GM10248 (cell line): ENCODE data around the gene KCNJ10.

Source experiments
- CTCF ChIA-PET: fragments of 300-600 bp; sonication (Branson Sonifier 250); formaldehyde crosslinking; extraction: SDS; loops from one replicate; lab custom pipeline; 2021; ENCODE audit warnings: antibody characterized with exemption; lab: Yijun Ruan, JAX
- POLR2A ChIA-PET: fragments of 350-650 bp; sonication (Branson Sonifier 250); formaldehyde crosslinking; extraction: SDS; loops from one replicate; lab custom pipeline; 2020; ENCODE audit warnings: antibody characterized with exemption; lab: Yijun Ruan, JAX
- DNase-seq: peaks from one replicate; pipeline ENCODE4 v3.0.0; 2012; ENCODE audit errors: extremely low spot score
- CTCF ChIP-seq: IDR thresholded peaks from 2 replicates; pipeline ENCODE4 v1.5.1; 2012; ENCODE audit warnings: mild to moderate bottlenecking, low read depth; ENCODE audit errors: extremely low read depth, missing control alignments, control extremely low read depth

Gene KCNJ10

GRCh38 chr1:160006312-160006940 is 63.5 kb downstream of the KCNJ10 start:
- DNase-seq: peak; percentile 81
- TF ChIP-seq CTCF: peak; percentile 97
- ChIA-PET POLR2A (no interaction called here), CTCF (interaction anchor here (0.8 to 11.3 kb wide), 48 partner anchors 8 to 874 kb away, joined by 3 to 232 read pairs (median 8); partner anchors contain the start of genes DUSP23, FCRL6, PIGM and SLAMF9)

- TF ChIP-seq CTCF: no peak
- ChIA-PET CTCF (interaction anchor here (1.1 to 11.3 kb wide), 20 partner anchors 8 to 228 kb away, joined by 3 to 232 read pairs (median 9); partner anchors contain the start of genes FCRL6 and TAGLN2), POLR2A (no interaction called here)
- DNase-seq: no peak
These were observed 64.9 kb downstream of the KCNJ10 start for GRCh38 chr1:160005070-160005469.

GRCh38 chr1:160004425-160004824 is 65.5 kb downstream of the KCNJ10 start:
- no peak for TF ChIP-seq CTCF
- CTCF ChIA-PET: interaction anchor here (1.5 to 11.3 kb wide), 9 partner anchors 11 to 208 kb away, joined by 3 to 232 read pairs (median 25); partner anchors contain the start of gene FCRL6
- POLR2A ChIA-PET: no interaction called here
- no peak for DNase-seq

GRCh38 chr1:160004001-160004400 is 66.0 kb downstream of the KCNJ10 start:
- TF ChIP-seq CTCF: no peak
- CTCF ChIA-PET: interaction anchor here (1.3 to 11.3 kb wide), 9 partner anchors 10 to 207 kb away, joined by 3 to 232 read pairs (median 9); partner anchors contain the start of gene FCRL6
- no peak for DNase-seq
- POLR2A ChIA-PET: no interaction called here

GRCh38 chr1:160001440-160001839 is 68.5 kb downstream of the KCNJ10 start:
- ChIA-PET CTCF (interaction anchor here (1.1 to 11.3 kb wide), 7 partner anchors 11 to 869 kb away, joined by 3 to 232 read pairs (median 4); no protein-coding TSS in a partner anchor), POLR2A (no interaction called here)

GRCh38 chr1:159999204-159999603 is 70.8 kb downstream of the KCNJ10 start:
- no peak for TF ChIP-seq CTCF
- CTCF ChIA-PET: interaction anchor here (0.8 to 2.2 kb wide), 3 partner anchors 9 to 201 kb away, joined by 3 to 20 read pairs (median 3); no protein-coding TSS in a partner anchor
- POLR2A ChIA-PET: no interaction called here
- no peak for DNase-seq

More at GRCh38 chr1:160001440-160001839, 68.5 kb downstream of the KCNJ10 start:
- TF ChIP-seq CTCF: no peak
- no peak for DNase-seq
